CD4-positive, alpha-beta T cell treated with Interleukin-10 for 1 hour (primary cell): ENCODE measurements around the gene FAP.

ENCODE experiments used
- DNase-seq: peaks from one replicate; pipeline ENCODE4 v3.0.0-alpha.2; 2020

The FAP gene

DNA sequence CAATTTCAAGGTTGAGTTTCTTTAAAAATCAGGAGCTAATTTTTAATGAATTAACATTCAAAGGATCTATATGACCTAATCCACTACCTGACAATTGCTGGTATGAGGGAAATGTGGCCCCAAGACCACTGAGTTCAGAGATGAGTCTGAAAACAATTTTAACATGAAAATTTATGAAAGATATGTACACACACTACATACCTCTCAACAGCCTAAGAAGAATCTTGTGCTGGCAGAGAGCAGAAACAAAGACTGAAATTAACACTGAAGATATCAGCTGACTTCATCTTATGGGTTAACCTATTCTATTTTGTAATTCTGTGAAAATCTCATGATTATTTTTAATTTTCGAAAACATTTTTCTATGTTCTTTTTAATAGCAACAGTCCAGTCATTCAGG lies 1.7 kb downstream of the FAP start:
- DNase-seq: no peak

DNA sequence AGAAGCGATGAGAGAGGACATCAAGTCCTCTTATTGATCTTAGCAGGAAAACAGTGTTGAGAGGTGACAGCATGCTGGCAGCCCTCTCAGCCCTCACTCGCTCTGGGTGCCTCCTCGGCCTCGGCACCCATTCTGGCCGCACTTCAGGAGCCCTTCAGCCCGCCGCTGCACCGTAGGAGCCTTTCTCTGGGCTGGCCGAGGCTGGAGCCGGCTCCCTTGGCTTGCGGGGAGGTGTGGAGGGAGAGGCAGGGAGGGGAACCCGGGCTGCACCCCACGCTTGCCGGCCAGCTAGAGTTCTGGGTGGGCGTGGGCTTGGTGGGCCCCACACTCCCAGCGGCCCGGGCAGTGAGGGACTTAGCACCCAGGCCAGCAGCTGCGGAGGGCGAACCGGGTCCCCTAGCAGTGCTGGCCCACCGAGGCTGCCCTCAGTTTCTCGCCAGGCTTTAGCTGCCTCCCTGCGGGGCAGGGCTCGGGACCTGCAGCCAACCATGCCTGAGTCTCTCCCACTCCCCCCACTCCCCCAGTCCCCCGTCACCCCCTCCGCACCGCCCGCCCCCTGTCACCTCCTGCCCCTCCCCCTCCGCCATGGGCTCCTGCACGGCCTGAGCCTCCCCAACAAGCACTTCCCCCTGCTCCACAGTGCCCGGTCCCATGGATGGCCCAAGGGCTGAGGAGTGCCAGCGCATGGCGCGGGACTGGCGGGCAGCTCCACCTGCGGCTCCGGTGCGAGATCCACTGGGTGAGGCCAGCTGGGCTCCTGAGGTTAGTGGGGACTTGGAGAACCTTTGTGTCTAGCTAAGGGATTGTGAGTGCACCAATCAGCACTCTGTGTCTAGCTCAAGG lies 8.4 kb downstream of the FAP start:
- no peak for DNase-seq

DNA sequence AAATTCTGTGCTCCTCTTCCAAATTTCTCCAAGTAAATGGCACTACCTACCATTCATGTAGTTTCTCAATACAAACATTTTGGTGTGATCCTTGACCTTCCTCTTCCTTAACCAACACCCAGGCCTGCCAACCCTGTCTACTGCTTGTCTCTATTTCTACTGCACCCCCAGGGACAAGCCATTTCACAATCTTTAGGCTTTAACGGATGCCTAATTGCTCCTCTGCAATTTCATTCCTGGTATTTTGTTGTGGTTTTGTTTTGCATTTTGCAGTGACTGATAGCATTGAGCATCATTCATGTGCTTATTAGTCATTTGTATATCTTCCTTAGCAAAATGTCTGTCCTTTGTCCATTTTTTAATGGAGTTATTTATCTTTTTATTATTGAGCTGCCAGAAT lies 10.0 kb downstream of the FAP start:
- no peak for DNase-seq

DNA sequence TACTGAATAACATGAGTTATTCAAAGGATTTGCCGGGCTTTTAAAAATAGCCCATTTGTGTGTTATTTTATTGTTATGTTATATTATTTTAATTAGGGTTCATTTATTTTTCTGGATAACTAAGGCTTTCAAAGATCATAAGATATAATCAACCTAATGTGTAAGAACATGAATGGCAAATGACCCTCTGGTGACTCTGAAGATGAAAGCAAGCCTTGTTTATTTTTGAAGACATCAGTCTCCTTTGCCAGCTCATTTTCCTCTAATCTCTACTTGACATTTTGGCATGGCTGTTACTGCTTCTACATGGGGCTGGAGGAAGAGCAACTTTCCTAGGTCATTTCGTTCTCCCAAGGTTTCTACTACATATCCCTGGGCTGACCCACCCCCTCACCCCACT lies 10.6 kb downstream of the FAP start:
- no peak for DNase-seq

DNA sequence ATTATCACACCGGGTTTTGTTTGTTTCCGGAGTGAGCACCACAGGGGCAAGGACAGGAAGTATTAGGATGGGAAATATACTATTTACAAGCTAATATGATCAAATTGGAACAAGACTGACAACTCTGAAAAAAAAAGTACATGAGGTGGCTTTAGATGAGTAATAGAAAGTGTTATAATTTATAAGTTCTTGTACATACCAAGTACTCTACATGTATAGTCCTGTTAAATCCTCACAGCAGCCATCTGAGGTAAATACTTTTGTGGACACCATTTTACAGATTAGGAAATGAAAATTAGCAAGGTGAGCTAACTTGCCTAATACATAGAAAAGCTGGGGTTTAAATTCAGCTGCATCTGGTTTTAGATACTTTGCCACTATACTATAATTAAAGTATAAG lies 11.2 kb downstream of the FAP start:
- no peak for DNase-seq

DNA sequence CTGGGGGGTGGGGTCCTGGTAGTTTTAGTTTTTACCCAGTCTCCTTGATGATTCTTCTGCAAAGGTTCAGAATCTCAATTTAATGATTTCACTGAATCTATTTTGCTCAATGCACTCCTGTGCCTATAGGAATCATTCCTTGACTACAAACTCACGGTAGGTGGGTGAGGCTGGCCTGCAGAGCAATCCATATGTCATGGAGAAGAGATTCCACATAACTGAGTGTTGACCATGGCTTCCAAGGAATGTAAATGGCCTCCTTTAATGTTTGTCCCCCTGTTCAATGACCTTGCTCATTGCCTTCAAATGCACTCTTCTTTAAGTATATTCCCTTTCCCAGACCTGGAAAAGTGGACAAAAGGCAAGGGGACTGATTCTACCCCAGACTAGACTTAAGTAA lies 12.5 kb downstream of the FAP start:
- no peak for DNase-seq

DNA sequence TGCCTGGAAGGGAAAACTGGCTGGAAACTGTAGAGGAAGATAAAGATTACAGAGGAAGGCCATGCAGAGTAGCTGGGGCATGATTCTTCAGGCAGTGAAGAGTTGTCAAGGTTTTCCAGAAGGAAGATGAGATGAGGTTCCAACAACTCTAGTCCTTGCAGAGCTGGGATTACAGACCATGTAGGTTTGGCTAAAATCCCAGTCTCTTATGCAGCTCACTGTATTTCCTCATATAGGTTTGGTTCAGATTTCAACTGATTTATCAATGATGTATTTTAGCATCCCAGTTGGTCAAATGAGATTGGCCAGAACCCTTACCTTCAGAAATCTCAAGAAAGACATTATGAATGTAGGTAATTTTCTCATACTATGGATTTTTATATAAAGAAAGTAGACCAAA lies 16.4 kb downstream of the FAP start:
- DNase-seq: no peak

DNA sequence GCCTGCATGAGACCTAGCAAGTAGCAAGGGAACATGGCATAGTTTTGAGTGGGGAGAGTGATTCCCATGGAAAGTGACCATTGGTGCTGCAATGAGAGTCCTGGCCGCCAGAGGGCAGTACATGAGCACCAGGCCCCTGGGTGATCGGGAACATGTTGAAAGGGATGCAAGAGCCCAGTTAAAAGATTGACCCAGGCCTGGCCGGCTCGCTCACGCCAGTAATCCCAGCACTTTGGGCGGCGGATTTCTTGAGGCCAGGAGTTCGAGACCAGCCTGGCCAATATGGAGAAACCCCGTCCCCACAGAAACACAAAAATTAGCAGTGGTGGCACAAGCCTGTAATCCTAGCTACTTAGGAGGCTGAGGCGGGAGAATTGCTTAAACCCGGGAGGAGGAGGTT lies 22.2 kb downstream of the FAP start:
- peak; percentile 57 for DNase-seq

DNA sequence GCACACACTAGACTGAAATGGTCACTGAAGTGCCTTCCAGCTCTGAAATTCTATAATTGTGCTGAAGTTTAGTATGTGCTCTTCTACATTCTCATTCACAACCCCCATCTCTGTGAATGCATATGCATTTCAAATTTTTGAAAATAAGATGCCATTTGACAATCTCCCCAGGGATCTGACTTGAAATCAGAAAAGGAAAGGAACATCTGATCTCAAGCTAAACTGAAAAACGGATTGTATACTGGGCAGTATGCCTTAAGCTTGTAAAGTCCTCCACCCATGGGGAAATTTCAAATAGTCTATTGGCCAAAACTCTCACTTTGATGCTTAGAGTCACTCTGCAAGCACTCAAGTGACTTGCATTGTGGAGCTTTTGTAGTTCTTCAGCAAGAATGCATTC lies 22.9 kb downstream of the FAP start:
- DNase-seq: no peak

DNA sequence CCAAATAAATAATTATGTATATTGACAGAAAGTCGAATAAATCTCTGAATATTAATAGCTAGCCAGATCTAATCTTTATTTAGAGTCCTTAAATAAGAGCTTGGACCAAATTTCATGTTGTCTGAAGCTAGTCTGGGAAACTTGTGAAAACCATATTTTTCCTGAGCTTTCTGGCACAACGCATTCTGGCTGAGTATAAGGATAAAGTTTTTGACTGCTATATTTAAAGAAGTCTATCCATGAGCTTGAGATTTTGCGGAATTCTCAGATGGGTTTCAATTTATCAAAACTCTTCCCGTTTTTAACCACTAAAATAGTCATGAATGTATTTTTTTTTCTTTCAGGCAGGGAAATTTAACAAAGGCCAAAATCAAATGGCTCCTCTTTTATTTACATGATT lies 23.8 kb downstream of the FAP start:
- no peak for DNase-seq

DNA sequence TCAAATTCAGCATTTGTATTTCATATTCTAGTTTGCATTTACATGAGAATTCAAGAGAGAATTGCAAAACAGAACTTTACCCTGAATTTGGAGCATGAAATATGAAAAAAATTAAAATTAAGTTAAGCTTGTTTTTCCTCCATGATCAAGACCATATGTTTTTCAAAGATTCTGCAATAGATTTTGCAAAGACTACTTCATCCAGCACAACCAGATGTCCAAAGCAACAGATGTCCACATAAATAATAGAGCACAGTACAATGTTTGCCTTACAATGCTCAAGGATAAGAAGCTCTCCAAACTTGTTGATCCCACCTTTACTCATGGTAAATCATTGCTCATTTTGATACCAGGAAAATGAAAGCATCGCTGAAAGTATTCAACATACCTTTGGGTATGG lies 25.6 kb downstream of the FAP start:
- no peak for DNase-seq

DNA sequence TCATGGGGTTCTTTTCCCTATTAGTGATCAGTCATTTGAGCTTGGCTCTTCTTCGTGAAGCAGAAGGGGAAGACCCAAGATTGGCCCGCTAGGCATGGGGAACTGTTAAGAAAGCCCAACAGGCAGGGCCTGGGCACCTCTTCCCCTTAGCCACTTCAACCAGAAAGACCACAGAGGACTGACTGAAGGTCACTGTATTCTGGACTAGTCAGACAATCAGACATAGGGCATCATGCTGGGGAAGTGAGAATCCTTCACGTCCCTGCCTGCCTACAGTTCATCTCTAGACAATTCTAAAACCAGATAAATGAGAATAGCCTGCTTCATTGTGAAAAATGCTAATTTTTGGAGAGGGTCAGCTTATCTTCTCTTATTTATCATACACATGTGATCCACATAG lies 28.1 kb downstream of the FAP start:
- DNase-seq: no peak

DNA sequence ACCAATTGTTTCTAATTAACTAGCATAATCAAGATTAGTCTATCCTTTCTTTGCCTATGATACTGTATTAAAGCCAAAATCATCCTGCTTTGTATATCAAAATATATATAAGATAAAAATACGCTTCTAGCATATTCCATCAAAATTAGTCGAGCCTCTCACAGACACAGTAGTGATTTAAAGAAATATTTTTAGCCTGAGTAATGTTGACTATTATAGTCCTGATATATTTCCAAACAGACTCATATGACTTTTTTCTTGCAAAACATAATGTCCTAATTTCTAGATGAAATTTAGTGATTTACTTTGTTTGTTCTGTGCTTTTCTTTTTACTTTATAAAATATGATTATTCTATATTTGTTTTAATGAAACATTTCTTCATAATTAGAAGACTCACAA lies 30.9 kb downstream of the FAP start:
- no peak for DNase-seq

DNA sequence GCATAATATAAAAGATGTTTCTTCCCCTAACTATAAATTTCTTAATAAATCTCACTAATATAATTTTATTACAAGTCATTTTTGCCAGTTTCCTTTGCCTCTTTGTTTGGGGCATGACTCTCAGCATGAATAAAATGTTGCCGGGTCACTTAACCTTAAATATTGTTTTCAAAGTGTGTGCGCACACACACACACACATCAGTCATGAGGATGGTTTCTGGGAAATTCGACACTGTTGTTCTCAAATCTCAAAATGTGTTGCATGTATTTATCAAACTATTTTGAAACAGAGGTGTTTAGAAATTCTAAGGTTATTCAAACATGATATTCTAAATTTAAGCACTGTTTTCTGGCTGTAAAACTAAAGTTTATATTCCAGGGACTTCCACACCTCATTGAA lies 31.5 kb downstream of the FAP start:
- no peak for DNase-seq

DNA sequence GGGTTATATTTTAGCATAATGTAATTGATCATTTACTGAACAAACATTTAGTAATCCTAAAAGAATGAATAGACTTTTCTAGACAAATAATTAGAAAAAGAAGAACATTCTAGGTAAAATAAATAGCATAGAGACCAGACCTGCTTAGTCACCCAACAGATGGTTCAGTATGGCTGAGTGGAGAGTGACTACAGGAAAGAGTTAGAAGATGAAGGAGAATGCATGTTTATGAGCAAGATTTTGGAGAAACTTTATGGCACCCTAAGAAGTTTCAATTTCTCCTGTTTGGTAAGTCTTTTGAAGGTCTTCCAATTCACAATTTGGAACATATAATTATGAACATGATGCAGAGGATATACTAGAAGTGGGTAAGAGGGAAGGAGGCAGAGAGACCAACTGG lies 32.9 kb downstream of the FAP start:
- no peak for DNase-seq

DNA sequence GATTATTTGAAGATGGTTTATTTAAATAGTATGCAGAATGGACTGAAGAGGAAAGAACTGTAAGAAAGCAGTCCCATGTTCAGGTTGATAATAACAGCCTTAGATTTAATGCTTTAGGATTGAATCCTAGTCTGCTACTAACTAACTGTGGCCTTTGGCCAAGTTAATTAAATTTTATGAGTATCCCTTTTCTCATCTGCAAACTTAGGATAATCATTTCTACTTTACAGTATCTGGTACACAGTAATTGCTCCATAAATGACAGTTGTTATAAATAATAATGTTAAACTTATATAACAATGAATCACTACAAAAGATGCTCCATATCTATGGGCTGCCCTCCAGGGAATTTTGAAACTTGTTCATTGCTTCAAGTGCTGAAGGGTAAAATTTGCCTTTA lies 41.0 kb downstream of the FAP start:
- no peak for DNase-seq

DNA sequence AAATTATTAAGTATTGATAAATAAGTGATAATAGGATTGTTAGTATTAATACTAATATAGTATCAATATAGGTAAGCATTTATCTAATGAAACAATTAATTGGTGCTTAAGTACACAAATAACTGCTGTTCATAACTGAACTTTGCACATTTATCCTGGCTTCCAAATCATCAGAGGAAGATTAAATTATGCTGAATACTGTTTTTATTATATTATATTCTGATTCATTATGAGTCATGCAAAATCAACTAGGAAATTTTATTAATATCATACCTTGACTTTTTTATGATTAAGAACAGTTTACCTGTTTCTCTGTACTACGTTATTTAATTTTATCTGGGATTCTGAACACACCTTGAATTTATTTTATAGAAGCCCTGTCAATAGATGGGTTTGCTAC lies 42.6 kb downstream of the FAP start:
- no peak for DNase-seq

DNA sequence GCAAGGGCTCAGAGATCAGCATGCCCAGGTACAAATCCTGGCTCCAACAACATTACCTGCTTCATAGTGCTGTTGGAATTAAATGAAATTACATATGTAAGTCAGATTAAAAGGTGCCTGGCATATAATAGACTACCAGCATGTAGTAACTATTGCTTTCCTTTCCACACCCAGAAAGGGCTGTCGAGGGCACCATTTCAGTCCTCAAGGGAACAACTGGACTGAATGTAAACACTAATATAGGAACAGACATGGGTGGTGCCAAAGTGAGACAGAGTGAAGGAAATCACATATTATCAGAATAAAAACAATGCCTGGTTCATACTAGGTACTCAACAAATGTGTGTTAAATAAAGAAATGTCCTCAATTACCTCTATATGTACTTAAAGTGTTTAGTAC lies 43.3 kb downstream of the FAP start:
- no peak for DNase-seq

DNA sequence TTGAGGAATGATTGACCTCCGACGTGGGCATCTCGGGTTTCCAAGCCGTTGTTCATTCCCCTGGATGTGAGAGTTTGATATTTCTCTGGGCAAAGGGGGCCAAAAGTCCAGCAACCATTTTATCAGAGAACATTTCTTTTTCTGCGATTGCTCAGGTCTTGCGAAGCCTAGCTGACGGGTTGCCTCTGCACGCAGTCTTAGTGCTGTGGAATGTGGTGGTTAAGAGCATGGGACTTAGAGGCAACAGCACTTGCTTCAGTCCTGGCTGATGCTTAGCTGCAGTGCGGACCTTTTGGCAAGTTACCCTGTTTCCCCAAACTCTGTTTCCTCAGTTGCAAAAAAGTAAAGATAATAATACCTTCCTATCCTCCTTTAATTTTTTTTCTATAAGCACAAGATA lies 45.0 kb downstream of the FAP start:
- DNase-seq: no peak

DNA sequence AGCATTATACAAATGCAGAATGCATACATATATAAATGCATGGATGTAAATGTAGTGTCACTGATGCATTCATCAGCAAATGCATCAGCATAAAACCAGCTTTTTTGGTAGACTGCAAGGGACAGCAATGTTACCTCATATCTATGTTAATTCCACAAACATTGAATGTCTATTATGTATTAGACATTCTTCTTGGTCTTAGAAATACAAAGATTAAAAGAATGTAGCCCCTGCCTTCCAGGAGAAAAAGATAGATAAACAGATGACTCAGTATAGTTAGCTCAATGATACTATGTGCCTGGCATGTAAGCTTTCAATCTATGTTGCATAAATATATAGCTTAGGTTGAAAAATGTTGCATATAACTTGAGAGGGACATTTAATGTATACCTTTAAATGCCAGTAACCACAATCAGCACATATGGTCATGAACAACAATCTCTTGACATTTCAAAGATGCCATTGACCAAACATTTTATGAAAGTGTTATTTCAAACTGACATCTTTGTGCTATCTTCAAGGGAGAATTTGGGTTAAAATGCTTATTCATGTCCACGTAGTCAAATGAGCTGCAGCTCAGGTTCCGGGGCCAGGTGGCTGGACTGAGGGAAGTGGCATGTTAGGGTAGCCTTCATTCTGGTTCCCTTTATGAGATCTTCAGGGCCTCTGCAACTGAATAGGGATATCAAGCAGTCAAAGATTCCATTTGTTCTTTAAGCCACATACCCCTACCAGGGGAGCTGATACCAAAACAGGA lies 46.0 kb downstream of the FAP start:
- DNase-seq: no peak

DNA sequence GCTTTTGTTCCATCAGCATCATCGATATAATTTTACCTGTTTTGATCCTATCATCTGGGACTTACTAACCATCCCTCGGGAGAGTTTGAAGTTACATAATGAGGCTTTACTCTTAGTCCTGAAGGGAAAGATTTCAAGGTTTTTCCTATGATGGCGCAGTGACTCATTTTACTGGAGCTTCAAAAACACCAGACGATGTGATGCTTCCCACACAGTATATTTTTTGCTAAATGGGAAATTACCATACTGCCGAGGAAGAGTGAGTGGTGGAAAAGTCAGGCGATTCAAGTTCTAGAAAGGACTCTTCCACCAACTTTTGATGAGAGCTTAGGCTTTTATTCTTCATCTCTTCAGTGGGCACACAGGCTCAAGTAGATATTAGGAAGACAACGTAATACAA lies 46.6 kb downstream of the FAP start:
- DNase-seq: no peak

DNA sequence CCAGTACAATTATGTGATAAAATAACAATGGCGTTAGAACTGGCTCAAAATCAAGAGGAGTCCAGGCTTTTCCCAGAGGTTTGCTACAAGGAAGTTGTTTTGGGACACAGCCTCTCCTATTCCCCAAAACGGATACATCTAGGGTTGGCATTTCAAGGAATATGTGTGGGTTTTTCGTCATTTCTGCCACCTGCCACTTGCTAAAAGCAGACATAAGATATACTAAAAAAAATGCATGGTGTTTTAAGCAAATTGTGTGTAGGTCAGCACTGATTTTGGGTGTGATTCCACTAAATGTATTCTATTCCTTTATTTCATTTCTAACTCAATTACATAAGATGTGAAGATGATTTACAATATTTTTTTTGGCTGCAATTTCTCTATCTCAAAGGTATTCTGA lies 54.8 kb downstream of the FAP start:
- DNase-seq: no peak

DNA sequence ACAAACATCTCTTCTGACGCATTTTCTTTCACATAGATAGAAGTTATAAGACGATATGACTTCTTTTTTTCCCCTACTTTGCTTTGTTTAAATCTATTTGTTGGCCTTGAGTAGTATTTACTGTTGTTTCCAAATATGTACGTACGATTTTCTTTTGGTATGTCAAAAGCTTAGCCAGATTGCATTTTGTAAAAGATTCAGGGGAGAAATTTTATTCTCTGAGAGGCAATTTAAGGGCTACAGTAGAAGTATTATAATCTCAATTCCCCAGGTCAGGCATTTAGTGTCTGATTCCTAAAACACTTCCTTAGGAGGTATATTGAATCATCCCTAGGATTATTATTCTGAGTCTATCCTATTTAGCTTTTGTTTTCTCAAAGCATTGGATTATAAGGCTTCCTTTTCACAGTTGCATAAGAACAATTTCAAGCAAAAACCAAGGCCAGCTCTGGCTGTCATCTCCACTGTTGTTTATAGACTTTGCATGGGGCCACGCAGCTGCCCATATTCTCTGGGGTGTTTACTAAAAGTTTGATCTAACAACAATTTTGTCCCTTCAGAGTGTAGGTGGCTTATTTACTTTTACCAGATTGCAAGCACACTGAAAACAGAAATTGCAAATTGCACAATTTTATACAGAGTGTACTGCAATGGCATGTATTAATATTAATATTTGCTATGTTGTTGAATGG lies 57.6 kb downstream of the FAP start:
- no peak for DNase-seq

DNA sequence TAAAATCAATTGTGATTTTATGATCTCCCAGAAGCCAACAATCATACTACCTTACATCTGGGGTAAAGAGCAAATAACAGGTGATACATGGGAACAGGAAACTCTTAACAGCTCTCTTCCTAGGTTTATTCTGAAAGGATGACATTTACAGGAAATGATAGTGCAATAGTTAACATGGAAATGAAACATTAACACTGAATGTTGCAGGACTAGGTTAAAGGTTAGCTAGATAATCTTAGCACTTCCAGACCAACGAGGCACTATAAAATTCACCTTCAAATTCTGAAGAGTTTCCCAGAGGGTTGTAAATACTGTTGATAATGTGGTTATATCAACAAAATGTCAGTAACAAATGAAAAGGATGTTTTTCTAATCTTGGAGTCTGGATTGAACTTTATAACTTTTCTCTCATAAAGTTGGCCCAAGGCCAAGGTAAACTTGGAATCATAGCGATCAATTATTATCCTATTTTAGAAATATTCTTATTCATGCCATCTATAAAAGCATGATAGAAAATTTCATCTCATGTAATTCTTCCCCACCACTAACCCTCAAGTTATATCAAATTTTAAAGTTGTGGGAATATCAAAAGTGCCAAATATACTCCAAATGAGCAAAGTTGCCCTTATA lies 58.3 kb downstream of the FAP start:
- DNase-seq: no peak
